ENCODE measurements around the gene FNBP1L. TPM values are rescaled to one million over a fixed set of nuclear protein-coding genes. Genes with fewer than 3 reads are reported as not detected.

Gene FNBP1L
- total and polyA plus RNA-seq, 9 of the 15 experiments (the other 6 are each of a cell fraction or from before 2014, with no cell fraction given), result 1.4 to 6.9 (median 5.9) TPM

DNA sequence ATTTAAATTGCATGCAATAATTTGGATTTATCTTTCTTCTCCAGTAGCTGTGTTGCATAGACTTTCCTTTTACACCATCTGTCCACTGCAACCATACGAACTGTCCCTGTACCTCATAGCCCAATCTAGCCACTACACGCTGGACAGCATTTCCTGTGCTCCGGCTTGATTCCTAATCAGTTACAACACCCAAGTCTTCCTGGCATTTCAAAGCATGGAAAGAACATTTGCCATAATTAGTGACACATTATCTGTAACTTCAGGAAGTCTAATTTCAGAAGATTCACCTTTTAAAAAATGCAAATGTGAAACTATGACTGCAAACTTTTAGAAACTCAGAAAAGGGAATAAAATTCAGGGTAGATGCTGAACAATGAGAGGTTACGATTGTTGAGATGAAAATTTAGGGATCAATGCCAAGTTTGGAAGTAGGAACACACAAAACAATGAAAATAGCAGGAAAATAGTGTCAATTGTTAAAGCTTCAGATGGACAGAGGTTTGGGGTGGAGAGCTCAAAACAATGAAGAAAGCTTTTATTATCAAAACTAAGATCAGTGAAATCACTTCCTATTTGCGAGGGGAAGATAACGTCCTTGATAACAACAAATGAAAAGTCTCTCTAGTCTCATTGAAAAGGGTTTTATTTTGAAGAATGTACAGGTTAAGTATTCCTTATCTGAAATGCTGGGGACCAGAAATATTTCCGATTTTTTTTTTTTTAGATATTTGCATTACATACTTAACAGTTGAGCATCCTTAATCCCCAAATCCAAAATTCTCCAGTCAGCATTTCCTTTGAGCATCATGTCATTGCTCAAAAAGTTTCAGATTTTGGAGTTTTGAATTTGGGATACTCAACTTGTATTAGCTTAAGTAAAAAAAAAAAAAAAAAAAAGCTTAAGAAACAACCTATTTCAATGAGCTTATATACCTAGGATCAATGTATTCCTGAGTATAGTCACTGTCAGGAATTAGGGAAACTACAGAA is 107.3 kb downstream of the FNBP1L start (continued):
- TF ChIP-seq, protein P1, sequence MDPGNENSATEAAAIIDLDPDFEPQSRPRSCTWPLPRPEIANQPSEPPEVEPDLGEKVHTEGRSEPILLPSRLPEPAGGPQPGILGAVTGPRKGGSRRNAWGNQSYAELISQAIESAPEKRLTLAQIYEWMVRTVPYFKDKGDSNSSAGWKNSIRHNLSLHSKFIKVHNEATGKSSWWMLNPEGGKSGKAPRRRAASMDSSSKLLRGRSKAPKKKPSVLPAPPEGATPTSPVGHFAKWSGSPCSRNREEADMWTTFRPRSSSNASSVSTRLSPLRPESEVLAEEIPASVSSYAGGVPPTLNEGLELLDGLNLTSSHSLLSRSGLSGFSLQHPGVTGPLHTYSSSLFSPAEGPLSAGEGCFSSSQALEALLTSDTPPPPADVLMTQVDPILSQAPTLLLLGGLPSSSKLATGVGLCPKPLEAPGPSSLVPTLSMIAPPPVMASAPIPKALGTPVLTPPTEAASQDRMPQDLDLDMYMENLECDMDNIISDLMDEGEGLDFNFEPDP (CRISPR knock-in tag; IDR thresholded peaks at IDR 0.05), result no peak
- TF ChIP-seq NFIC (IDR thresholded peaks at IDR 0.05) (peak; percentile 19; the same call in 1 of the 2 replicates), STAT5B (CRISPR knock-in tag; IDR thresholded peaks at IDR 0.05) (no peak), BCLAF1 (IDR thresholded peaks at IDR 0.05; ENCODE audit: borderline replicate concordance in 1 of 2, control insufficient read depth in 1 of 2, low read depth in 2 of 2, low read length in 1 of 2) (0 out of 4 replicates have a peak, but pooled peaks of 1 of the 2 experiments have one; percentile 22), GATA2 (CRISPR knock-in tag; IDR thresholded peaks at IDR 0.05) (0 out of 2 replicates have a peak, but pooled peaks have one; percentile 13), ZC3H11A (IDR thresholded peaks at IDR 0.05; ENCODE audit: low read depth, low read length) (no peak), ELK3 (CRISPR knock-in tag; IDR thresholded peaks at IDR 0.05) (no peak)
